H1 (cell line): ENCODE results near the gene ZNF665. TPM values are rescaled to one million over a fixed set of nuclear protein-coding genes. Genes with fewer than 3 reads are reported as not detected.

Source experiments
- CTCF ChIA-PET: fragments of 300-600 bp; sonication (Branson Sonifier 250); formaldehyde crosslinking; loops from one replicate; lab custom pipeline; 2021; ENCODE audit not compliant: partially characterized antibody; lab: Charles Lee
- POLR2A ChIA-PET: fragments of 300-600 bp; sonication (Branson Sonifier 250); formaldehyde crosslinking; loops from one replicate; lab custom pipeline; 2021; ENCODE audit warnings: inconsistent platforms; ENCODE audit not compliant: partially characterized antibody; lab: Charles Lee
- DNase-seq, 2 experiments: peaks; one replicate each; pipeline versions ENCODE4 v3.0.0 to v3.0.0-alpha.2; 2010 to 2022; ENCODE audit warnings: low spot score in 2 of 2, low read depth in 1 of 2, mixed read lengths in 1 of 2
- FAIRE-seq: peaks from 2 replicates; lab custom pipeline; 2011; peaks lifted over from hg19 to GRCh38; lab: Jason Lieb, UNC
- H2AFZ ChIP-seq: 2 replicates; pipeline ENCODE4 v1.8.1; 2012; ENCODE audit warnings: low read length, inconsistent platforms
- H2AK5ac ChIP-seq: 2 replicates; pipeline ENCODE4 v1.6.1; 2013; ENCODE audit warnings: low read depth, low read length
- H2BK120ac ChIP-seq: replicated peaks from 2 replicates; pipeline ENCODE3; 2013; ENCODE audit warnings: low read depth, low read length, inconsistent platforms
- H2BK12ac ChIP-seq: 2 replicates; pipeline ENCODE4 v1.6.1; 2013; ENCODE audit warnings: low read depth, low read length
- H2BK15ac ChIP-seq: 2 replicates; pipeline ENCODE4 v1.6.1; 2013; ENCODE audit warnings: low read length
- H2BK20ac ChIP-seq: 2 replicates; pipeline ENCODE4 v1.6.1; 2013; ENCODE audit warnings: low read length
- H2BK5ac ChIP-seq: 2 replicates; pipeline ENCODE4 v1.6.1; 2013; ENCODE audit warnings: low read depth, low read length
- H3K14ac ChIP-seq: 2 replicates; pipeline ENCODE4 v1.6.1; 2013; ENCODE audit warnings: inconsistent platforms; ENCODE audit not compliant: insufficient read length
- H3K18ac ChIP-seq: 2 replicates; pipeline ENCODE4 v1.6.1; 2013; ENCODE audit warnings: low read length; ENCODE audit errors: extremely low read depth
- H3K23ac ChIP-seq: 2 replicates; pipeline ENCODE4 v1.6.1; 2013; ENCODE audit warnings: inconsistent platforms; ENCODE audit not compliant: insufficient read length
- H3K23me2 ChIP-seq: 2 replicates; pipeline ENCODE4 v1.6.1; 2013; ENCODE audit warnings: low read depth, low read length
- H3K27ac ChIP-seq: 2 replicates; pipeline ENCODE4 v1.6.1; 2011; ENCODE audit warnings: low read depth, low read length, inconsistent platforms
- H3K27me3 ChIP-seq, 4 experiments: replicated peaks in 1 of 4; 1 replicate in 1 of 4; 2 replicates in 3 of 4; pipeline versions ENCODE4 v1.6.1 to v1.8.1; 2011 to 2013; ENCODE audit warnings: low read length in 3 of 4, mild to moderate bottlenecking in 3 of 4, inconsistent platforms in 2 of 4, mixed read lengths in 2 of 4, moderate library complexity in 1 of 4; ENCODE audit not compliant: control insufficient read depth in 3 of 4, insufficient read depth in 3 of 4; ENCODE audit errors: extremely low read depth in 1 of 4
- H3K36me3 ChIP-seq, 4 experiments: 2 replicates each; pipeline versions ENCODE4 v1.6.1 to v1.8.1; 2011 to 2013; ENCODE audit warnings: mild to moderate bottlenecking in 4 of 4, low read length in 3 of 4, moderate library complexity in 2 of 4, control low read depth in 1 of 4, inconsistent platforms in 1 of 4; ENCODE audit not compliant: insufficient read depth in 4 of 4, control insufficient read depth in 2 of 4
- H3K4ac ChIP-seq: replicated peaks from 2 replicates; pipeline ENCODE3; 2013; ENCODE audit warnings: low read length, low read depth, mixed read lengths, inconsistent platforms; ENCODE audit not compliant: insufficient read length
- H3K4me1 ChIP-seq, 4 experiments: replicated peaks in 1 of 4; 1 replicate in 1 of 4; 2 replicates in 3 of 4; pipeline versions ENCODE4 v1.6.1 to v1.8.1; 2011 to 2013; ENCODE audit warnings: low read length in 3 of 4, inconsistent platforms in 2 of 4, mixed read lengths in 1 of 4; ENCODE audit not compliant: insufficient read depth in 4 of 4, control insufficient read depth in 3 of 4
- H3K4me2 ChIP-seq, 2 experiments: 2 replicates each; pipeline versions ENCODE4 v1.6.1 to v1.8.1; 2011 to 2013; ENCODE audit warnings: low read depth in 2 of 2, low read length in 2 of 2, control low read depth in 1 of 2, inconsistent platforms in 1 of 2, mild to moderate bottlenecking in 1 of 2; ENCODE audit not compliant: insufficient read depth in 1 of 2
- H3K4me3 ChIP-seq, 4 experiments: fragments of 200-600, 300-600 bp in 1 of 4; sonication (generic), shearing (Covaris generic), sonication (Bioruptor Twin) in 1 of 4; 2 replicates each; pipeline versions ENCODE4 v1.5.1 to v1.8.1; 2011 to 2016; ENCODE audit warnings: low read length in 4 of 4, low read depth in 3 of 4, control low read depth in 2 of 4, inconsistent platforms in 2 of 4, mild to moderate bottlenecking in 2 of 4, mixed read lengths in 1 of 4, moderate library complexity in 1 of 4; ENCODE audit not compliant: insufficient read depth in 2 of 4; ENCODE audit errors: extremely low read depth in 1 of 4
- H3K56ac ChIP-seq: replicated peaks from 2 replicates; pipeline ENCODE3; 2013; ENCODE audit warnings: low read depth, mild to moderate bottlenecking, mixed read lengths, low read length, inconsistent platforms; ENCODE audit not compliant: insufficient read length
- H3K79me1 ChIP-seq: 2 replicates; pipeline ENCODE4 v1.6.1; 2013; ENCODE audit warnings: low read depth, low read length, control low read depth
- H3K79me2 ChIP-seq, 2 experiments: 2 replicates each; pipeline versions ENCODE4 v1.6.1 to v1.8.1; 2012 to 2013; ENCODE audit warnings: low read length in 2 of 2, mild to moderate bottlenecking in 2 of 2, inconsistent platforms in 1 of 2; ENCODE audit not compliant: insufficient read depth in 2 of 2, control insufficient read depth in 1 of 2
- H3K9ac ChIP-seq, 4 experiments: replicated peaks in 1 of 4; 1 replicate in 1 of 4; 2 replicates in 3 of 4; pipeline versions ENCODE4 v1.6.1 to v1.8.1; 2011 to 2013; ENCODE audit warnings: low read depth in 3 of 4, low read length in 3 of 4, control low read depth in 2 of 4, mild to moderate bottlenecking in 2 of 4, moderate library complexity in 2 of 4, inconsistent platforms in 1 of 4; ENCODE audit errors: extremely low read depth in 1 of 4
- H3K9me3 ChIP-seq, 2 experiments: 2 replicates each; pipeline versions ENCODE4 v1.6.1 to v1.8.1; 2012 to 2013; ENCODE audit warnings: mild to moderate bottlenecking in 2 of 2, moderate library complexity in 2 of 2, control low read depth in 1 of 2, inconsistent platforms in 1 of 2, low read depth in 1 of 2, low read length in 1 of 2, mixed read lengths in 1 of 2; ENCODE audit not compliant: insufficient read depth in 2 of 2
- H4K20me1 ChIP-seq, 2 experiments: replicated peaks in 1 of 2; 2 replicates each; pipeline versions ENCODE3 to v1.8.1; 2011 to 2013; ENCODE audit warnings: inconsistent platforms in 2 of 2, low read length in 2 of 2, mild to moderate bottlenecking in 1 of 2; ENCODE audit not compliant: insufficient read depth in 2 of 2, control insufficient read depth in 1 of 2
- H4K5ac ChIP-seq: 2 replicates; pipeline ENCODE4 v1.6.1; 2013; ENCODE audit warnings: low read length, low read depth, mixed read lengths, inconsistent platforms; ENCODE audit not compliant: insufficient read length
- H4K8ac ChIP-seq: 2 replicates; pipeline ENCODE4 v1.8.0; 2013; ENCODE audit warnings: mild to moderate bottlenecking, moderate library complexity, low read length, inconsistent platforms; ENCODE audit not compliant: insufficient read depth; ENCODE audit errors: extremely low read depth
- H4K91ac ChIP-seq: replicated peaks from 2 replicates; pipeline ENCODE3; 2013; ENCODE audit warnings: low read length, mixed read lengths, inconsistent platforms; ENCODE audit not compliant: insufficient read length
- BACH1 ChIP-seq: IDR thresholded peaks from 2 replicates; pipeline ENCODE4 v1.6.1; 2012; ENCODE audit warnings: low read length, improper control_type of control experiment
- CREB1 ChIP-seq: IDR thresholded peaks from 2 replicates; pipeline ENCODE4 v1.6.1; 2012; ENCODE audit warnings: inconsistent platforms
- RAD21 ChIP-seq, 2 experiments: IDR thresholded peaks in 1 of 2; conservative IDR thresholded peaks in 1 of 2; 2 replicates each; pipeline ENCODE4 v1.6.1; 2011; ENCODE audit warnings: low read depth in 2 of 2, low read length in 2 of 2, improper control_type of control experiment in 1 of 2, inconsistent platforms in 1 of 2, mild to moderate bottlenecking in 1 of 2, moderate library complexity in 1 of 2
- RNF2 ChIP-seq: fragments of 200-900, 300-1000 bp; sonication (generic); IDR thresholded peaks from 2 replicates; pipeline ENCODE4 v1.7.1; 2016; ENCODE audit warnings: borderline replicate concordance, low read depth, mild to moderate bottlenecking, antibody characterized with exemption, low read length; ENCODE audit not compliant: poor library complexity, severe bottlenecking; ENCODE audit errors: missing control alignments
- ZNF274 ChIP-seq: IDR thresholded peaks from 2 replicates; pipeline ENCODE4 v1.7.0; 2012; ENCODE audit warnings: low read length, borderline replicate concordance; ENCODE audit errors: extremely low read depth
- WGBS, 2 experiments: shearing (Covaris generic) in 1 of 2; methylation state at CpG; one replicate each; pipeline versions ENCODE4 v1.1.6 to v1.1.7; 2013 to 2015; ENCODE audit warnings: low lambda C conversion rate in 2 of 2, mixed read lengths in 2 of 2, inconsistent platforms in 1 of 2, low coverage in 1 of 2, missing lambda C conversion rate in 1 of 2; ENCODE audit not compliant: insufficient replicate concordance in 2 of 2, insufficient coverage in 1 of 2, insufficient read length in 1 of 2; ENCODE audit errors: extremely low coverage in 1 of 2, missing lambda C conversion rate in 1 of 2; 5-methylcytosine and 5-hydroxymethylcytosine counted together
- polyA plus RNA-seq, 7 experiments: library from polyadenylated mRNA; depleted of rRNA in 3 of 7; stranded (reverse) in 5 of 7; unstranded in 2 of 7; fragments of >200 nt in 5 of 7; fragments of 200-250 nt in 2 of 7; gene quantifications; 1 replicate in 5 of 7; 2 replicates in 1 of 7; 4 replicates in 1 of 7; pipeline versions ENCODE4 v1.2.1 to v1.2.3, GENCODE V29; 2011 to 2013; ENCODE audit warnings: missing spikeins in 2 of 7, mixed read lengths in 2 of 7
- total RNA-seq: library from RNA; stranded (reverse); fragmentation: NEBNext Ultra II Directional; extraction: Animal tissue kit (Norgen Biotek cat#: 25700); gene quantifications from 2 replicates; pipeline ENCODE4 v1.2.1, GENCODE V29; 2021

ZNF665 gene
- total and polyA plus RNA-seq, 2 of the 8 experiments (the other 6 are each of a cell fraction or from before 2014, with no cell fraction given) = 2.4 to 6.4 TPM

DNA sequence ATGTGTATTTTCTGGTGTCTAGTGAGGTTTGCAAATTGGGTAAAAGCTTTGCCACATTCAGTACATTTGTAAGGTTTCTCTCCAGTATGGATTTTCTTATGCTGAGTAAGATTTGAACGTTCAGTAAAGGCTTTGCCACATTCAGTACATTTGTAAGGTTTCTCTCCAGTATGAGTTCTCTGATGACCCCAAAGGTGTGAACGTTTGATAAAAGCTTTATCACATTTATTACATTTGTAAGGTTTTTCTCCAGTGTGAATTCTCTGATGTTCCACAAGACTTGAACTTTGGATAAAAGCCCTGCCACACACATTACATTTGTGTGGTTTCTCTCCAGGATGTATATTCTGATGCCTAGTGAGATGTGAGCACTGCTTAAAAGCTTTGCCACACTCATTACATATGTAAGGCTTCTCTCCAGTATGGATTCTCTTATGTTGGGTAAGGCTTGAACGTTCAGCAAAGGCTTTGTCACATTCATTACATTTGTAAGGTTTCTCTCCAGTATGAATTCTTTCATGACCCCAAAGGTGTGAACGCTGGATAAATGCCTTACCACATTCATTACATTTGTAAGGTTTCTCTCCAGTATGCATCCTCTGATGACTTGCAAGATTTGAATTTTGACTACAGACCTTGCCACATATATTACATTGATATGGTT, 44.1 kb upstream of the ZNF665 start:
- CTCF ChIA-PET = no interaction called here

More for the DNA sequence above, 44.1 kb upstream of the ZNF665 start:
- Histone ChIP-seq H3K4me3 (no peak overlapping the region), H4K91ac (no peak overlapping the region), H3K9me3 (peaks cover 80 to 81% of the 10 kb centered on the region in 2 experiments), H2AFZ (no peak overlapping the region), H3K36me3 (peaks cover 9 to 57% (median 35%) of the 10 kb centered on the region in 4 experiments; a peak in 7 of 8 replicates), H3K4ac (no peak overlapping the region), H3K9ac (no peak overlapping the region), H2BK12ac (no peak overlapping the region), H3K14ac (no peak overlapping the region), H2BK15ac (no peak overlapping the region), H3K4me2 (no peak overlapping the region), H3K23ac (no peak overlapping the region), H3K27me3 (no peaks in the 10 kb centered on the region), H3K23me2 (no peaks in the 10 kb centered on the region), H4K20me1 (no peaks in the 10 kb centered on the region), H4K5ac (no peak overlapping the region), H3K79me1 (no peaks in the 10 kb centered on the region), H2BK5ac (no peak overlapping the region), H4K8ac (no peak overlapping the region; the same call in 1 of the 2 replicates), H3K56ac (no peak overlapping the region), H3K27ac (no peak overlapping the region), H2BK120ac (no peak overlapping the region), H2AK5ac (no peak overlapping the region), H3K4me1 (no peaks in the 10 kb centered on the region), H3K79me2 (no peaks in the 10 kb centered on the region), H2BK20ac (no peak overlapping the region), H3K18ac (no peak overlapping the region)
- DNase-seq = no peak
- POLR2A ChIA-PET = no interaction called here
- no peak for FAIRE-seq
- TF ChIP-seq RNF2 (no peak), BACH1 (no peak), CREB1 (no peak), ZNF274 (peak; percentile 96), RAD21 (IDR thresholded peaks at IDR 0.05 in 1 of 2, conservative IDR thresholded peaks at IDR 0.05 in 1 of 2; ENCODE audit: low read depth in 2 of 2, low read length in 2 of 2) (no peak)
- whole genome bisulfite sequencing, 2 experiments = 90% methylated on average over 4 of the region's 4 CpGs; no CpG with 5 or more reads in 1 of the 2 experiments
